GM18520 (cell line): ENCODE results near the gene HPCAL1.

Experiments used
- ATAC-seq: cut with Tn5 transposase; IDR thresholded peaks from one replicate; pipeline ENCODE4 v1.9.1; 2021; ENCODE audit not compliant: unreplicated experiment

HPCAL1 gene

GRCh38 chr2:10333966-10334365, 31.3 kb downstream of the HPCAL1 start:
- no peak for ATAC-seq

GRCh38 chr2:10335046-10335840, 32.5 kb downstream of the HPCAL1 start:
- ATAC-seq = no peak

DNA sequence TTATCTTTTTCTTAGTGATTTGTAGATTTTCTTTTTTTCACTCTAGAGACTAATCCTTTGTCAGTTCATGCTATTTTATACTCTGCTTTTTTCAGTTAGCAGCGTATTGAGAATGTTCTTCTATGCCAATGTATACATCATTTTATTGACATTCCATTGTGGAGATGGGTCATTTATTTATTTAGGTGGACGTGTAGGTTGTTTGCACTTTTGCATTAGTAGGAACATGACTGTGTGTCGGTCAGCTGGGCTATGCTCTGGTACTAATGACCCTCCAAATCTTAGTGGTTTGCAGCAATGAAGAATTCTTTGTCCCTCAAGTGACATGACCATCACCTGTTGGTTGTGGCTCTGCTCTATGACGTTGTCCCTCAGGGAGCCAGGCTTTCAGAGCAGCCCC, 33.6 kb downstream of the HPCAL1 start:
- no peak for ATAC-seq

GRCh38 chr2:10337449-10338269, 35.0 kb downstream of the HPCAL1 start:
- ATAC-seq = no peak

GRCh38 chr2:10338270-10339188, 35.8 kb downstream of the HPCAL1 start:
- ATAC-seq = no peak

DNA sequence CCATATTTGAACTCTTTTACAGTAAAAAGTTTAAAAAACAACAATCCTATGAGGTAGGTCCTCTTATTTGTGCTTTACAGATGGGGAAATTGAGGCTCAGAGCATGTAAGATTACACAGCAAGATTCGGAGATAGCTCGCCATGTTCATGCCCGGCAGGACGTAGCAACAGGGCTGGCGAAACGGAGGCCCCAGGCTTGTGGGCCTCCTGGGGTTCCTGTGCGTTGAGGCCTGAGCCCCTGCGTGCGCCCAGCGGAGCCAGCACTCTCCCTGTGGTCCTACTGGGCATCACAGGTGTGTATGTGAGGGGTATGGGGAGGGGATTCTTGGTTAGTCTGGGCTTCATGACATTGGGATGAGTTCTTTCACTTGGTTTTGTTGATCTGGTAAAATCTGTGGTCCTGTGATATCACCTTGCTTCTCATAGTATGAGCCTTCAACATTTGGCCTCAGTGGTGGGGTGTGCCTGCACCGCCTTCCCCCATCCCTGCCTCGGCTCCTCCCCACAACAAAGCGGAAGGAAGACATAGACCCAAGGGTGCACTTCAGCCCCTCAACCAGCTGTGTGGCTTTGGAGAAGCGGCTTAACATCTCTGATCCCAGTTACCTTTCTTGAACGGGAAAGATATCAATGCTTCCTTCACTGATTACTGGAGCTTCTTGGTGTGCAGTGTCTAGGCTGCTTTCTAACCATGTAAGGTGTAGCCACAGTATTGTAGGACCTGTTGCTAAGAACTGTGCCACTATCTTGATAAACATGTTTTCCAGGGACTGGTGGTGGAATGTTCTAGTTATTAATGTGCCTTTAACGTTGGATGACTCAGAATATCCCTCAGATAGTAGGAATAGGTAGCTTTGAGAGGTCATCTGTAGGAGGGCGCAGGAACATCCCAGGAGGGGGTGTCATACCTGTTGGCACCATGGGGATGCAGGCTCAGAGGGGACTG, 37.2 kb downstream of the HPCAL1 start:
- ATAC-seq = no peak

DNA sequence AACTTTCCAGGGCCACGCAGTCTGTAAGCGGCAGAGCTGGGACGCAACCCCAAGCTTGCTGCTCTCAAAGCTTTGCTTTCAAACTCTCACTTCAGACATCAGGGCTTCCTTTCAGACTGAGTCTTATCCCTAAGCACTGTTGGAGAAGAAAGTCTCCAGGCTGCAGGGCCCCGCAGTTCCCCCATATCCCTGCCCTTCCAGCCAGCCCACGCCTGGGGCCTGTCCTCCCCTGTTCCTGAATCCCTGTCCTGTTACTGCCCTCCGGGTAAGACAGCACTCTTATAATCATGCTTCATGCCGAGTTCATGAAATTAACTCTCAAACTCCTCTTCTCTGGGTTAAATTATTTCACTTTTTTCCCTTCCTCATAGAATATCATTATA, 37.9 kb downstream of the HPCAL1 start:
- ATAC-seq = no peak

- no peak for ATAC-seq
These were observed 38.5 kb downstream of the HPCAL1 start for GRCh38 chr2:10341193-10341592.

DNA sequence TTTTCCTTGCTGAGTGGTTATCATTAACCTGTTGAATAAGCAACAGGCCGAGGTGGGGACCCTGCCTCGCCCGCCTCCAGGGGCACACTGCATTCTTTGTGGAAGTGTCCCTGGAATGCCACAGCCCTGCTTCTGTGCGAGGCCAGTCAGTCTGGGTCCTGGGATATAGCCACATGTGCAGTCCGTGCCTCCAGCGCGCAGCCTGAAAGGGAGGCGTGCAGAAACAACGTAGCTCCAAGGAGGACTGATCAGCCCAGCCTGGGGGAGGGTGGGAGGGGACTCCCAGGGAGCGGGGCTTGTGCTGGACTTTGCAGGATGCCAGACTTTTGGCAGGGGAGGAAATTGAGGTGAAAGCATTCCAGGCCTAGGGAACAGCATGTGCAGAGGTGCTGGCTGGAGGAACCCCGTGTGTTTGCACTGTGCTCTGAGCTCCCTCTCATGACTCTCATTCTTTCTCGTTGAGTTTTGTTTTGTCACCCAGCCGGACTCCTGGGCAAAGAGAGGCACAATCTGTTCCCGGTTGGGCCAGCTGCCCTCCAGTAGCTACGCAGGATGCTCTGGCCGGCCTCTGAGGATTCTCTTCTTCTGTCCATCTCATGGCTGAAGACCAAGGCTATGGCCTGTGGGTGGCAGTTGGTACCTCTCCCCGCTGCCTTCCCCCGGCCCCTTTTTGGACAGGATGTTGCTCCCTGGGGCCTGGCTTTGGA, 39.7 kb downstream of the HPCAL1 start:
- ATAC-seq = no peak

DNA sequence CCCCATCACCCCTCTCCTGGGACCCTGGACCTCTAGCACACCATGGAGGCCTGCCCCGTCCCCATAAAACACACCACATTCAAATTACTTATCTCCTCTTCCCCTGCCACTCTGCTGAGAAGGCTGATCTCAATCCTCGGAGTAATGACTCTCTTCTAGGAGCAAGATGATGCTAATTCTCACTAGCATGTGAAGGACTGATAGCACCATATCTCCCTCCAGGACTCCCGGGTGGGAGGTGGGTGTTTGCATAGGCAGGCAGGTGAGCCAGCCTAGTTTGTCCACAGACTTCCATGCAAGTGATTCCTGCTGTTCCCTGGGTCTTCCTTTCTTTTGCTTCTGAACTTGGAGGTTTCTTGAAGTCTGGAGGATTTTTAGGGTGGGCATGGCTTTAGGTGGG, 40.5 kb downstream of the HPCAL1 start:
- ATAC-seq = no peak

GRCh38 chr2:10343658-10344057, 41.0 kb downstream of the HPCAL1 start:
- ATAC-seq = no peak

DNA sequence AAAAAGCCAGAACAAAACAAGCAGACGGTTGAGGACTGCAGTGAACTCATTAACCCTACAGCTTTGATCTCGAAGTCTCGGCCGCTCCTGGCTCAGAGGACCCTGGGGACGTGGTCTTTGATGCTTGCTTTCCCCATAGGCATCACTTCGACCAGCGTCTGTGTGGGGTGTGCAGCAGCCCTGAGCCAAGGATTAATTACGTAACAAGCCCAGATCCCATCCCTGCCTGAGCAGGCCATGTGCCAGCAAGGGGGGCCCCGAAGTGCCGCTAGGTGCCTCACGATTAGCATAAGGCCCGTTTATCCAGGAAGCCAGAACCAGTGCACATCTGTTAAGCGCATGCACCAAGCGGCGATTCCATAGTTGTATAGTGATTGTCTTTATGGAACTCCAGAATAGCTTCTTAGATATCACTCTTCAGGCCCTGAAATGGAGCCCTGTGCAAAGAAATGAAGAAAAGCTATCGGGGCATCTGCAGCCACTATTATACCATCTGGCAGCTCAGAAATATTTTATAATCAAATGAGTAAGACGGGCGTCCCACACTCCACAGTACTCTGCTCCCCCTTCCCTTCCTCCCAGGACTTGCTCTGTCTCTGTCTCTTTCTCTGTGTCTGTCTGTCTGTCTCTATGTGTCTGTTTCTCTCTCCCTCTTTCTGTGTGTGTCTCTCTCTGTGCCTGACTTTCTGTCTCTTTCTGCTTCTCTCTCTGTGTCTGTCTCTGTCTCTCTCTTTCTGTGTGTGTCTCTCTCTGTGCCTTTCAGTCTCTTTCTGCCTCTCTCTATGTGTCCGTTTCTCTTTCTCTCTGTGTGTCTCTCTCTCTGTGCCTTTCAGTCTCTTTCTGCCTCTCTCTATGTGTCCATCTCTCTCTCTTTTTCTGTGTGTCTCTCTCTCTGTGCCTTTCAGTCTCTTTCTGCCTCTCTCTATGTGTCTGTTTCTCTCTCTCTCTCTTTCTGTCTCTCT, 41.7 kb downstream of the HPCAL1 start:
- ATAC-seq = no peak

GRCh38 chr2:10345126-10345525, 42.4 kb downstream of the HPCAL1 start:
- no peak for ATAC-seq

DNA sequence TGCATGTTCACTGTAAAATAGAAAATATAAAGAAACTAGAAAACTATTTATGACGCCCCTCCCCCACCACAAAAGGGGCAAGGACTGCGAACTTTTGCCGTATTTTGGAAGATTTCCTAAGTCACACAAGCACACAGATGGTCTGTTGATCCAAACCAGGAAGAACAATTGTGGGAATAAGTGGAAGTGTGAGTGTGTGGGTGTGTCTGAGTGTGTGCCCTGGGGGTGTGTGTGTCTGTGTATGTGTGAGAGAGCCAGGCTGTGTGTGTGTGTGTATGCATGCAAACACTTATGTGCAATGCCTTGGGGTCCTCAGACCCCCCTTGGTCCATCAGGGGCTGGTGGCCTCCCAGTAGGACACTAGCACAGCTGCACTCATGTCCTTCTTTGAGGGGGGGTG, 43.1 kb downstream of the HPCAL1 start:
- ATAC-seq = no peak

DNA sequence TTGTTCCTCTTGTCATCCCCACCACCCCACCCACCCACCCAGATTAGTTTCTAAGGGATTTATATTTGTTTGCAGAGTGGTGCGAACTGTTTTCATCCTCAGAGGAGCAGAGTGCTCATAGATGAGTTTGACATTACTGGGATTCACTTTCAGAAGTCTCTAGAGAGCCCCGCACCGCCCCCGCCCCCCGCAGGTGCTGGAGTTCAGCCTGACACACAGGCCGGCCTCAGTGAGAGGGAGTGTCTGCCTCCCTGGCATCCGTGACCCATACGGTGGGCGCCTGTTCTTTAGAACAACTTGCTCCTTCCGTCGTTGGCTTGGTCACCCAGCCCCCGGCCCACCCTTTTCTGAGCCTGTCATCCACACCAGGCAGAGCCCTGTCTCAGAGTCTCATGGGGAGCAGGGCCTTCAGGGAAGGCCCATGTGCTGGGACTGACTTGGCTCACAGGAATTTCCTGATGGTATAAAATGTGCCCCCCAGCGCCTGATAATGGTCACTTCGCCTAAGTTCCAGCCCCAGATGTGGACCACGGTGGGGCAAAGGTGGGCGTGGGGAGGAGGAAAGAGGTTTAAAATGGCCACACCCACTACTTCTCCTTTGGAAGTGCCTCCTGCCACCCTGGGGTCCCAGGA, 44.3 kb downstream of the HPCAL1 start:
- no peak for ATAC-seq

DNA sequence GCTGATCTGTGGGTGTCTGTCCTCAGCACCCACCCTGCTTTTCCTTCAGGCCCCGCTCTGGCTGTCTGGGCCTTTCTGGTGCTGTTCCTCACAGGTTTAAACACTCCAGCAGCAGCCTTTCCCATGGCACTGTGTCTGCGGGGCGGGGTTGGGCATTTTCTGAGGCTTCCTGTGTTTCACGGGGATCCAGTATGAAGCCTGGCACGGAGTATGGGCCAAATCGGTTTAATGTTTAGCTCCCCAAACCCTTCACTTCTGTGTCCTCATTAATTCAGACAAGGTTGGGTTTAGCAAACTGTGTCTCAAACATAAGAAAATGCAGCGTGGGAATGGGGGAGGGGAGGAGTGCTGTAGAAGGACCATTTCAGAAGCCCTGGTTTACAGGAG, 44.9 kb downstream of the HPCAL1 start:
- no peak for ATAC-seq

GRCh38 chr2:10348891-10349290, 46.2 kb downstream of the HPCAL1 start:
- no peak for ATAC-seq

- no peak for ATAC-seq
These were observed 48.1 kb downstream of the HPCAL1 start for GRCh38 chr2:10350761-10351160.
